Sigmoid colon (tissue), 4 donors: ENCODE results near the gene TBC1D22A.

Source experiments
- CTCF ChIP-seq, 4 experiments: fragments of 450-650 bp in 3 of 4; fragments of 200-600 bp in 1 of 4; IDR thresholded peaks; one replicate each; pipeline ENCODE4 v1.5.1; 2016 to 2019; ENCODE audit warnings: antibody characterized with exemption in 4 of 4, mild to moderate bottlenecking in 3 of 4, moderate library complexity in 2 of 4
- POLR2A ChIP-seq, 2 donors: fragments of 450-650 bp; IDR thresholded peaks; one replicate each; pipeline ENCODE4 v1.6.1; 2016; ENCODE audit warnings: antibody characterized with exemption in 2 of 2, mild to moderate bottlenecking in 2 of 2, moderate library complexity in 2 of 2
- POLR2AphosphoS5 ChIP-seq, 4 donors: sonication (generic); formaldehyde crosslinking; IDR thresholded peaks; one replicate each; pipeline ENCODE4 v1.6.1; 2017; ENCODE audit warnings: antibody characterized with exemption in 4 of 4

GRCh38 chr22:46861468-46862367 is 99.3 kb downstream of the TBC1D22A start:
- no peak for TF ChIP-seq CTCF (IDR thresholded peaks at IDR 0.05)
- no peak for TF ChIP-seq POLR2AphosphoS5 (IDR thresholded peaks at IDR 0.05)
- no peak for TF ChIP-seq POLR2A (IDR thresholded peaks at IDR 0.05)
